ENCODE measurements around the gene NDRG4. TPM values are rescaled to one million over a fixed set of nuclear protein-coding genes. Genes with fewer than 3 reads are reported as not detected.

Gene NDRG4
- polyA plus RNA-seq, 1 donor from 2014 or later: 507 TPM

GRCh38 chr16:58515125-58515870, 15.4 kb downstream of the NDRG4 start, which contains the start of gene SETD6:
TSS of gene SETD6 (plus strand) at chr16:58515517. CDS start at chr16:58515538, 21 bp downstream.
- Histone ChIP-seq H3K27ac (ENCODE audit: low read length) (peak within 1 kb of the TSS; percentile 62), H3F3A (ENCODE audit: insufficient read depth, low read length, poor library complexity, severe bottlenecking) (no peaks in the 10 kb centered on the region), H2AFZ (ENCODE audit: low read depth, low read length) (peak within 1 kb of the TSS; percentile 29), H3K9ac (ENCODE audit: low read length) (peak within 1 kb of the TSS; percentile 71), H3K79me2 (replicated peaks; ENCODE audit: insufficient read depth, low read length) (peaks cover 6% of the 10 kb centered on the region), H3K27me3 (ENCODE audit: insufficient read depth, low read depth, low read length) (no peaks in the 10 kb centered on the region), H3K9me2 (ENCODE audit: insufficient read depth, low read length) (no peaks in the 10 kb centered on the region), H3K4me3 (ENCODE audit: low read length) (peak within 1 kb of the TSS; percentile 90), H3K4me2 (ENCODE audit: low read length) (peak within 1 kb of the TSS; percentile 59), H3K9me3 (ENCODE audit: low read length) (no peaks in the 10 kb centered on the region), H3K36me3 (ENCODE audit: insufficient read depth, low read length) (peaks cover 17% of the 10 kb centered on the region), H4K20me1 (ENCODE audit: insufficient read depth) (no peaks in the 10 kb centered on the region)
- no peak for TF ChIP-seq RAD21 (conservative IDR thresholded peaks at IDR 0.05)
- TF ChIP-seq TAF1 (IDR thresholded peaks at IDR 0.05; ENCODE audit: low read depth): no peak
- peak; percentile 72 for TF ChIP-seq POLR2AphosphoS5 (IDR thresholded peaks at IDR 0.05)
- TF ChIP-seq EP300 (conservative IDR thresholded peaks at IDR 0.05; ENCODE audit: poor library complexity, severe bottlenecking): no peak
- TF ChIP-seq, protein P1, sequence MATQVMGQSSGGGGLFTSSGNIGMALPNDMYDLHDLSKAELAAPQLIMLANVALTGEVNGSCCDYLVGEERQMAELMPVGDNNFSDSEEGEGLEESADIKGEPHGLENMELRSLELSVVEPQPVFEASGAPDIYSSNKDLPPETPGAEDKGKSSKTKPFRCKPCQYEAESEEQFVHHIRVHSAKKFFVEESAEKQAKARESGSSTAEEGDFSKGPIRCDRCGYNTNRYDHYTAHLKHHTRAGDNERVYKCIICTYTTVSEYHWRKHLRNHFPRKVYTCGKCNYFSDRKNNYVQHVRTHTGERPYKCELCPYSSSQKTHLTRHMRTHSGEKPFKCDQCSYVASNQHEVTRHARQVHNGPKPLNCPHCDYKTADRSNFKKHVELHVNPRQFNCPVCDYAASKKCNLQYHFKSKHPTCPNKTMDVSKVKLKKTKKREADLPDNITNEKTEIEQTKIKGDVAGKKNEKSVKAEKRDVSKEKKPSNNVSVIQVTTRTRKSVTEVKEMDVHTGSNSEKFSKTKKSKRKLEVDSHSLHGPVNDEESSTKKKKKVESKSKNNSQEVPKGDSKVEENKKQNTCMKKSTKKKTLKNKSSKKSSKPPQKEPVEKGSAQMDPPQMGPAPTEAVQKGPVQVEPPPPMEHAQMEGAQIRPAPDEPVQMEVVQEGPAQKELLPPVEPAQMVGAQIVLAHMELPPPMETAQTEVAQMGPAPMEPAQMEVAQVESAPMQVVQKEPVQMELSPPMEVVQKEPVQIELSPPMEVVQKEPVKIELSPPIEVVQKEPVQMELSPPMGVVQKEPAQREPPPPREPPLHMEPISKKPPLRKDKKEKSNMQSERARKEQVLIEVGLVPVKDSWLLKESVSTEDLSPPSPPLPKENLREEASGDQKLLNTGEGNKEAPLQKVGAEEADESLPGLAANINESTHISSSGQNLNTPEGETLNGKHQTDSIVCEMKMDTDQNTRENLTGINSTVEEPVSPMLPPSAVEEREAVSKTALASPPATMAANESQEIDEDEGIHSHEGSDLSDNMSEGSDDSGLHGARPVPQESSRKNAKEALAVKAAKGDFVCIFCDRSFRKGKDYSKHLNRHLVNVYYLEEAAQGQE (IDR thresholded peaks at IDR 0.05; ENCODE audit: borderline replicate concordance): no peak
- peak; percentile 97 for TF ChIP-seq MXI1 (conservative IDR thresholded peaks at IDR 0.05; ENCODE audit: poor library complexity, severe bottlenecking)
- no peak for TF ChIP-seq EZH2 (IDR thresholded peaks at IDR 0.05; ENCODE audit: borderline replicate concordance, insufficient read depth, low read length, poor library complexity, severe bottlenecking)
- peak; percentile 48 for TF ChIP-seq SMC3 (conservative IDR thresholded peaks at IDR 0.05; ENCODE audit: poor library complexity)
- TF ChIP-seq, protein P2, sequence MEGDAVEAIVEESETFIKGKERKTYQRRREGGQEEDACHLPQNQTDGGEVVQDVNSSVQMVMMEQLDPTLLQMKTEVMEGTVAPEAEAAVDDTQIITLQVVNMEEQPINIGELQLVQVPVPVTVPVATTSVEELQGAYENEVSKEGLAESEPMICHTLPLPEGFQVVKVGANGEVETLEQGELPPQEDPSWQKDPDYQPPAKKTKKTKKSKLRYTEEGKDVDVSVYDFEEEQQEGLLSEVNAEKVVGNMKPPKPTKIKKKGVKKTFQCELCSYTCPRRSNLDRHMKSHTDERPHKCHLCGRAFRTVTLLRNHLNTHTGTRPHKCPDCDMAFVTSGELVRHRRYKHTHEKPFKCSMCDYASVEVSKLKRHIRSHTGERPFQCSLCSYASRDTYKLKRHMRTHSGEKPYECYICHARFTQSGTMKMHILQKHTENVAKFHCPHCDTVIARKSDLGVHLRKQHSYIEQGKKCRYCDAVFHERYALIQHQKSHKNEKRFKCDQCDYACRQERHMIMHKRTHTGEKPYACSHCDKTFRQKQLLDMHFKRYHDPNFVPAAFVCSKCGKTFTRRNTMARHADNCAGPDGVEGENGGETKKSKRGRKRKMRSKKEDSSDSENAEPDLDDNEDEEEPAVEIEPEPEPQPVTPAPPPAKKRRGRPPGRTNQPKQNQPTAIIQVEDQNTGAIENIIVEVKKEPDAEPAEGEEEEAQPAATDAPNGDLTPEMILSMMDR (IDR thresholded peaks at IDR 0.05; ENCODE audit: poor library complexity, severe bottlenecking): peak; percentile 52

DNA sequence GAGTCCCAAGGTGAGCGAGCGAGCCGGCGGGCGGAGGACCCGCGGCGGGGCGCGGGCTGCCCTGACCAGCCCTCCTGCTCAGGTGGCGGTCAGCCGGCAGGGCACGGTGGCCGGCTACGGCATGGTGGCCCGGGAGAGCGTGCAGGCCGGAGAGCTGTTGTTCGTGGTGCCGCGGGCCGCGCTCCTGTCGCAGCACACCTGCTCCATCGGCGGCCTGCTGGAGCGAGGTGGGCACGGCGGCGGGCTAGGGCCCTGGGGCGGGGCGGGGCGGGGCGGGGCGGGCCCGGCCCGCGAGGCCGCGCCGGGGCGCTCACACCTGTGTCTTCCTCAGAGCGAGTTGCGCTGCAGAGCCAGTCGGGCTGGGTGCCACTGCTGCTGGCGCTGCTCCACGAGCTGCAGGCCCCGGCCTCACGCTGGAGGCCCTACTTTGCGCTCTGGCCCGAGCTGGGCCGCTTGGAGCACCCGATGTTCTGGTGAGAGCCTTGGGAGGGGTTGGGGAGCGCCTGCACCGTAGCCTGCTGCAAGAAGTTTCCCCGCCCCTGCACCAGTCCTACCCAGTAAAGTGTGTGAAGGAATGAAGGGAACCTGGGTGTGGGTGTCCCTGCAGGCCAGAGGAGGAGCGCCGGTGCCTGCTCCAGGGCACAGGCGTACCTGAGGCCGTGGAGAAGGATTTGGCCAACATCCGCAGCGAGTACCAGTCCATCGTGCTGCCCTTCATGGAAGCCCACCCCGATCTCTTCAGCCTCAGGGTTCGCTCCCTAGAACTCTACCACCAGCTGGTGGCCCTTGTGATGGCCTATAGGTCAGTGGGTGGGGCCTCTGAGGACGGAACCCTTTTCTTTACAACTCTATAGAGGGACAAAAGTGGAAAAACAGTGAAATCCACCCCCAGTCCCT, 16.2 kb downstream of the NDRG4 start:
- peaks cover 6% of the 10 kb centered on the region for H3K79me2 ChIP-seq (replicated peaks; ENCODE audit: insufficient read depth, low read length)
- no peaks in the 10 kb centered on the region for H3K27me3 ChIP-seq (ENCODE audit: insufficient read depth, low read depth, low read length)
- peak overlapping the region; percentile 62 for H3K27ac ChIP-seq (ENCODE audit: low read length)
- no peaks in the 10 kb centered on the region for H3K9me2 ChIP-seq (ENCODE audit: insufficient read depth, low read length)
- H4K20me1 ChIP-seq (ENCODE audit: insufficient read depth): no peaks in the 10 kb centered on the region
- H3K4me3 ChIP-seq (ENCODE audit: low read length): peak overlapping the region; percentile 90
- H3K4me2 ChIP-seq (ENCODE audit: low read length): peak overlapping the region; percentile 59
- H3K36me3 ChIP-seq (ENCODE audit: insufficient read depth, low read length): peaks cover 17% of the 10 kb centered on the region
- H3F3A ChIP-seq (ENCODE audit: insufficient read depth, low read length, poor library complexity, severe bottlenecking): no peaks in the 10 kb centered on the region
- TF ChIP-seq SMC3 (conservative IDR thresholded peaks at IDR 0.05; ENCODE audit: poor library complexity) (no peak), POLR2AphosphoS5 (IDR thresholded peaks at IDR 0.05) (peak; percentile 1), RAD21 (conservative IDR thresholded peaks at IDR 0.05) (no peak)
- TF ChIP-seq, protein P2 (IDR thresholded peaks at IDR 0.05; ENCODE audit: poor library complexity, severe bottlenecking): peak; percentile 21
- TF ChIP-seq, protein P1 (IDR thresholded peaks at IDR 0.05; ENCODE audit: borderline replicate concordance): no peak
- peak overlapping the region; percentile 71 for H3K9ac ChIP-seq (ENCODE audit: low read length)
- H2AFZ ChIP-seq (ENCODE audit: low read depth, low read length): peak overlapping the region; percentile 29
- H3K9me3 ChIP-seq (ENCODE audit: low read length): no peaks in the 10 kb centered on the region

All from neural cell (in vitro differentiated cells).